Activated CD4-positive, alpha-beta T cell treated with anti-CD3 and anti-CD28 coated beads, Interleukin-2, amount 10 ng/mL, durations not matched to agents 7 days and 5 days (primary cell): ENCODE data around the gene GPS1. TPM values are rescaled to one million over a fixed set of nuclear protein-coding genes. Genes with fewer than 3 reads are reported as not detected.

Source experiments
- CTCF ChIA-PET: fragments of 350-600 bp; sonication (Branson Sonifier 250); formaldehyde crosslinking; loops from one replicate; lab custom pipeline; 2021; ENCODE audit warnings: antibody characterized with exemption; lab: Charles Lee
- POLR2A ChIA-PET: fragments of 350-600 bp; sonication (Branson Sonifier 250); formaldehyde crosslinking; loops from one replicate; lab custom pipeline; 2021; ENCODE audit warnings: antibody characterized with exemption; lab: Charles Lee
- DNase-seq: peaks from one replicate; pipeline ENCODE4 v3.0.0-alpha.2; 2020
- H3K27ac Mint-ChIP-seq: one replicate; pipeline ENCODE4 v1.8.0; 2021; ENCODE audit warnings: mild to moderate bottlenecking, moderate library complexity, mixed read lengths
- H3K27me3 Mint-ChIP-seq: one replicate; pipeline ENCODE4 v1.8.0; 2021; ENCODE audit warnings: mixed read lengths
- H3K36me3 Mint-ChIP-seq: one replicate; pipeline ENCODE4 v1.8.0; 2021; ENCODE audit warnings: low read depth, mixed read lengths
- H3K4me1 Mint-ChIP-seq: one replicate; pipeline ENCODE4 v1.8.0; 2021; ENCODE audit warnings: mixed read lengths
- H3K4me3 Mint-ChIP-seq: one replicate; pipeline ENCODE4 v1.8.0; 2021; ENCODE audit warnings: mild to moderate bottlenecking, moderate library complexity, mixed read lengths
- H3K9me3 Mint-ChIP-seq: one replicate; pipeline ENCODE4 v1.8.0; 2021; ENCODE audit warnings: mixed read lengths
- total RNA-seq, 2 experiments: library from RNA; stranded (reverse); gene quantifications; one replicate each; pipeline ENCODE4 v1.2.3, GENCODE V29; 2021

Gene GPS1
- total RNA-seq, 2 experiments from 2014 or later: 78.5 to 92.1 TPM

- H3K27ac Mint-ChIP-seq: no peak overlapping the region
- peaks cover 11% of the 10 kb centered on the region for H3K4me1 Mint-ChIP-seq
- H3K4me3 Mint-ChIP-seq: no peak overlapping the region
- peaks cover 2% of the 10 kb centered on the region for H3K36me3 Mint-ChIP-seq
- DNase-seq: no peak
- no peaks in the 10 kb centered on the region for H3K9me3 Mint-ChIP-seq
- CTCF ChIA-PET: interaction anchor here (2.2 kb wide), 1 partner anchor 12 kb away, joined by 4 read pairs; no protein-coding TSS in a partner anchor
- H3K27me3 Mint-ChIP-seq: no peaks in the 10 kb centered on the region
- POLR2A ChIA-PET: interaction anchor here (0.6 kb wide), 1 partner anchor 549 kb away, joined by 3 read pairs; no protein-coding TSS in a partner anchor
Measured at GRCh38 chr17:82042649-82043048, 9.0 kb upstream of the GPS1 start.

DNA sequence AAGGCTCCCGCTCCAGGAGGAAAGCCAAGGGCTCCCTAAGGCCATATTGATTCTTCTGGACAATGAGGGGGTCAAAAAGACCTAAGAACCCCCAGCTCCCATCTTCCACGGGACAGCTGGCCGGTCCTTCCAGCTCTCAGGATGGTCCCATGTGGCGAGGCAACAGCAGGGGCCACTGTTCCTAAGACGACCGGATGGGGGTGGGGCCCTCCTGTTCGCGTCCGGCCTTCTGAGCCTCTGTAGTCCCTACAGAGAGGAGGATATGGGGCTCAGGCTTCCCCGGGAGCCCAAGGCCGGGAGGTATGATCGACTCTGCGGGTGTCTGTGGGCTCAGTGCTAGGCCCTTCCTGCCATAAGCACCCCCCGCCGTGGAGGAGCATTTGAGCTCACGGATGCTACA is 8.2 kb upstream of the GPS1 start:
- no peak for DNase-seq
- ChIA-PET POLR2A (interaction anchor here (0.6 kb wide), 1 partner anchor 13 kb away, joined by 3 read pairs; no protein-coding TSS in a partner anchor), CTCF (interaction anchor here (1.6 to 2.2 kb wide), 2 partner anchors 13 to 63 kb away, joined by 4 read pairs; no protein-coding TSS in a partner anchor)
- Mint-ChIP-seq H3K27me3 (no peaks in the 10 kb centered on the region), H3K9me3 (no peaks in the 10 kb centered on the region), H3K4me3 (no peak overlapping the region), H3K27ac (no peak overlapping the region), H3K36me3 (peaks cover 3% of the 10 kb centered on the region), H3K4me1 (peaks cover 6% of the 10 kb centered on the region)

DNA sequence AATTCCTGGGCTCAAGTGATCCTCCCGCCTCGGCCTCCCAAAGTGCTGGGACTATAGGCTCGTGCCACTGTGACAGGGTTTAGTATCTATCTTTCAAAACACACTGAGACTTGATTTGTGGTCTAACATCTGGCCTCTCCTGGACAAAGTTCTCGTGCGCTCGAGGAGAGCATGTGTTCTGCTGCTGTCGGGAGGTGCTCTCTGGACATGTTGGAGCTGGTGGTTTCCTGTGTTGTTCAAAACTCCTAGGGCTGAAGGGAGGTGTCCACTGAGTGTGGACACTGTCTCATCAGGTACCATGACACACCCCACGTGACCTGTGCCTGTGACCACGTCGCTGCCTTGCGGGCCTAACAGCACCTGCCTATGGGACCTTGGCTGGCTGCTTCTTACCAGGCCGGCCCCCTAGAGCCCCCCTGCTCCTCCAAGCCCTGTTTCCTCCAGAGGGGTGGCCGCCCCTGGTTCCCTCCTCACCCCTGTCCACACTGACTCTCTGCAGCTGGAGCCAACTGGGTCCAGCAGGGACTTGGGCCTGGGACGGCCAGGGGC is 5.7 kb upstream of the GPS1 start:
- Mint-ChIP-seq H3K4me3 (no peak overlapping the region), H3K4me1 (peaks cover 11% of the 10 kb centered on the region), H3K27me3 (no peaks in the 10 kb centered on the region), H3K9me3 (no peaks in the 10 kb centered on the region), H3K27ac (no peak overlapping the region), H3K36me3 (peaks cover 3% of the 10 kb centered on the region)
- DNase-seq: no peak
- POLR2A ChIA-PET: no interaction called here
- CTCF ChIA-PET: no interaction called here

- peaks cover 3% of the 10 kb centered on the region for H3K36me3 Mint-ChIP-seq
Measured at GRCh38 chr17:82046903-82047302, 4.8 kb upstream of the GPS1 start.

DNA sequence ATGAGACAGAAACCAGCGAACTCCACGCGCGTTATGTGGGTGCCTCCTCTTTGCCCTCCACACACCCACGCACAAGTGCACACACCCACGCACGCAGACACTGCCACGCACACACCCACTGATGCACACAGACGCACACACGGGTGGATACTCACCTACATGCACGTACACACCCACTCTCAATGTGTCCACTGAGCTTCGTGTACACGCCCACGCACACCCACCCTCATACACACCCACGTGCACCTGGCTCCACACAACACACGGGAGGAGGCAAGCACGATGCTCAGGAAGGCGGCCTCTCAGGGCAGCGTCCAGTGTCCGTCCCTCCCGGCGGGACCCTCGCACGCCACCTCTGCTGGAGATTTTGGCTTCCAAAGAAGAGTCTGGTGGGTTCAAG is 4.3 kb upstream of the GPS1 start:
- Mint-ChIP-seq H3K4me1 (peaks cover 11% of the 10 kb centered on the region), H3K4me3 (no peak overlapping the region), H3K27ac (no peak overlapping the region), H3K36me3 (peaks cover 3% of the 10 kb centered on the region), H3K27me3 (no peaks in the 10 kb centered on the region), H3K9me3 (no peaks in the 10 kb centered on the region)
- CTCF ChIA-PET: interaction anchor here (1.0 kb wide), 1 partner anchor 17 kb away, joined by 3 read pairs; no protein-coding TSS in a partner anchor
- DNase-seq: no peak
- POLR2A ChIA-PET: no interaction called here

More at GRCh38 chr17:82046903-82047302, 4.8 kb upstream of the GPS1 start:
- ChIA-PET POLR2A (no interaction called here), CTCF (no interaction called here)
- Mint-ChIP-seq H3K4me3 (no peak overlapping the region), H3K27ac (no peak overlapping the region), H3K9me3 (no peaks in the 10 kb centered on the region), H3K27me3 (no peaks in the 10 kb centered on the region), H3K4me1 (peaks cover 11% of the 10 kb centered on the region)
- no peak for DNase-seq

DNA sequence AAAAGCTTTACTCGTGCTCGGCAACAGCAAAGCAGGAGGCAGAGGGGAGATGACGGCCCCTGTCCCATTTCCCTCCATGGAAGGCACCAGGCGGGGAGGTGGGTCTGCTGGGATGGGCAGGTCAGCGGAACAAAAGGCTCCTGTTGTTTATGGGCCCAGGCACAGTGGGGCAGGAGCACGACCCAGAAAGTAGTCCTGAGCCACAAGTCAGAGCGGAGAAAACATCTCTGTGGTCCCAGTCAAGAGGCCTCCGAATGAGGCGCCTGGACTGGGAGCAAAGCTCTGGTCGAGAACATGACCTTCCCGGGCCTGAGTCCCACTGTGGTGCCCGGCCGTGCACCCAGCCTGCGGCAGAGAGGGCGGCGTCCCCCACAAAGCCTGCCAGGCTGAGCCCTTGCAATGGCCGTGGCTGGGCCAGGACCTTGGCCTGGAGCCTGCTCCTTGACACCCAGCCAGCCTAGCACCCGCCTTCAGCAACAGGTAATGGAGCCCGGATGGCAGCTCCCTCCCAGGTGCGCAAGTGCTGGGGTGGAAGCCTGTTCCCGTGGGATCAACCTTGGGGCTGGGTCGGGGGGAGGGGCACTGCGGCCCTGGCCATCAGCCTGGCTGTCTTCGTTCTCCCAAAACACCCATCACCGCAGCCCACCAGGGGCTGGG is 3.7 kb upstream of the GPS1 start:
- Mint-ChIP-seq H3K4me3 (no peak overlapping the region), H3K9me3 (no peaks in the 10 kb centered on the region)
- CTCF ChIA-PET: interaction anchor here (0.9 to 1.0 kb wide), 2 partner anchors 10 to 17 kb away, joined by 3 to 4 read pairs; partner anchors contain the start of gene DCXR

DNA sequence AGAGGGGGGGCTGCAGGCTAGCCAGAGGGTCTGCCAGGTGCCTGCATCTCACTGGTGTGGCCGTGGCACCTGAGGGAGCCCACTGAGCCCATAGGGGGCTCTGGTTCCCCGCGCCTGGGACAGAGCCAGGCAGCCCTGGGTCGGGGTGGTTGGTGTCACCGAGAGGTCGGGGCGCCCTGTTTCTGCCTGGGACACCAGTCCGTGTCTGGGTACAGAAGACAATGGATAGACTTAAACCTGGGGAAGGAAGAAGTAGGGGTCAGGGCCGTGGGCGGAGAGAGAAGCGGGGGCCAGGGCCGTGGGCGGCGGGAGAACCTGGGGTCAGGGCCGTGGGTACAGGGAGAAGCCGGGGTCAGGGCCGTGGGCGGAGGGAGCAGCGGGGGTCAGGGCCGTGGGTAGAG is 3.1 kb upstream of the GPS1 start:
- Mint-ChIP-seq H3K27ac (no peak overlapping the region), H3K4me3 (no peak overlapping the region), H3K36me3 (peaks cover 3% of the 10 kb centered on the region), H3K27me3 (no peaks in the 10 kb centered on the region), H3K9me3 (no peaks in the 10 kb centered on the region), H3K4me1 (peaks cover 21% of the 10 kb centered on the region)
- DNase-seq: no peak
- ChIA-PET CTCF (interaction anchor here (0.9 kb wide), 1 partner anchor 11 kb away, joined by 4 read pairs; the partner anchor contains the start of gene DCXR), POLR2A (no interaction called here)

More for the DNA sequence above, 3.7 kb upstream of the GPS1 start:
- Mint-ChIP-seq H3K27ac (no peak overlapping the region), H3K36me3 (peaks cover 3% of the 10 kb centered on the region), H3K4me1 (peaks cover 16% of the 10 kb centered on the region), H3K27me3 (no peaks in the 10 kb centered on the region)
- POLR2A ChIA-PET: no interaction called here
- no peak for DNase-seq

- no peak overlapping the region for H3K27ac Mint-ChIP-seq
- peaks cover 3% of the 10 kb centered on the region for H3K36me3 Mint-ChIP-seq
- no peaks in the 10 kb centered on the region for H3K27me3 Mint-ChIP-seq
- H3K9me3 Mint-ChIP-seq: no peaks in the 10 kb centered on the region
- ChIA-PET POLR2A (no interaction called here), CTCF (interaction anchor here (2.3 kb wide), 1 partner anchor 11 kb away, joined by 14 read pairs; the partner anchor contains the start of gene DCXR)
- no peak overlapping the region for H3K4me3 Mint-ChIP-seq
- H3K4me1 Mint-ChIP-seq: peaks cover 23% of the 10 kb centered on the region
- no peak for DNase-seq
Measured at GRCh38 chr17:82049106-82049505, 2.6 kb upstream of the GPS1 start.

GRCh38 chr17:82049521-82049971 is 2.2 kb upstream of the GPS1 start:
- Mint-ChIP-seq H3K4me1 (peaks cover 23% of the 10 kb centered on the region), H3K4me3 (no peak overlapping the region), H3K27ac (no peak overlapping the region), H3K27me3 (no peaks in the 10 kb centered on the region), H3K9me3 (no peaks in the 10 kb centered on the region), H3K36me3 (peaks cover 3% of the 10 kb centered on the region)
- CTCF ChIA-PET: interaction anchor here (1.5 to 2.3 kb wide), 3 partner anchors 9 to 19 kb away, joined by 4 to 14 read pairs (median 7); partner anchors contain the start of gene DCXR
- no peak for DNase-seq
- POLR2A ChIA-PET: no interaction called here

- ChIA-PET POLR2A (no interaction called here), CTCF (interaction anchor here (0.5 to 2.3 kb wide), 5 partner anchors 9 to 135 kb away, joined by 3 to 14 read pairs (median 4); partner anchors contain the start of gene DCXR)
- Mint-ChIP-seq H3K27me3 (no peaks in the 10 kb centered on the region), H3K27ac (peak overlapping the region; percentile 93), H3K4me3 (peak overlapping the region; percentile 82), H3K9me3 (no peaks in the 10 kb centered on the region), H3K4me1 (peaks cover 23% of the 10 kb centered on the region), H3K36me3 (peaks cover 5% of the 10 kb centered on the region)
- DNase-seq: no peak
Measured at GRCh38 chr17:82050152-82050760, 1.4 kb upstream of the GPS1 start.

DNA sequence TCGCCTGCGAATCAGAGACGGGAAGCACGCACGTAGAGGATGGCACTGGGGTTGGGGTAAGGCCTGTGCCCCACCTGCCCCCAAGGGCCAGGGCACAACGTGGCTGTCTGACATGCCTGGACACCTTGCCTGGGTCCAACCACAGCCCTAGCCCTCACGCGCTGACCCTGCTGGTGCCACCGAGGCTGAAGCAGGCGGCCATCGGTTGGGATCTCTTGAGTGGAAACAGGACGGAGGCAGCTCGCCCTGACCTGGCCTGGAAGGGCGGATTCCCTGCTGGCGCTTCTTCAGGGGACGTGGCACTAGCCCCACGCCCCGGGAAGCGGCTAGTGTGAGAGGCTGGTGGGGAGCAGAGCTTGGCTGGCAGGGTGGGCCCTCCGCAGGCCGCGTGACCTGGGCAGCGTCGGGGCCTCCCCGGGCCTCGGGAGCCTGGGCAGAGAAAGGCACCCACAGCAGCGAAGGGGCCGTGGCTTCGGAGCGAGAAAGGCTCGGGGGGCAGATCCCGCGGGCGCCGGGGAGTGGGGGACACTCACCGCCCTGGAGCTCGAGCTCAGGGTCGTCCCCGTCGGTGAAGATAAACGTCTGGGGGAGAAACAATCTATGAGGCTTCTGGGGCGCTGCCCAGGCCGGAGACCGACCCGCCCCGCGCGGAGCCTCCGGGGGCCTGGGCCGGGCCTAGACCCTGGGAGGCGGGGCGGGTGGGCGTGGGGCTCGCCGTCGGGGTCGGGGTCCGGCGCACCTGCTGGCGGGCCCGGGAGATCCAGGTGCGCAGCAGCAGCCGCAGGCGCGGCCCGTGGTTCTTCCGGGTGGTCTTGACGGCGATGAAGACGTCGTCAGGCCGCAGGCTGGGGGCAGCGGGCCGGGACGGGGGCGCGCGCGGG is 697 bp upstream of the GPS1 start:
- peak overlapping the region; percentile 82 for H3K4me3 Mint-ChIP-seq
- peak overlapping the region; percentile 93 for H3K27ac Mint-ChIP-seq
- no peaks in the 10 kb centered on the region for H3K9me3 Mint-ChIP-seq
- ChIA-PET CTCF (interaction anchor here (0.5 to 2.3 kb wide), 6 partner anchors 10 to 135 kb away, joined by 3 to 14 read pairs (median 4); partner anchors contain the start of gene DCXR), POLR2A (no interaction called here)
- H3K36me3 Mint-ChIP-seq: peaks cover 5% of the 10 kb centered on the region
- DNase-seq: no peak
- H3K4me1 Mint-ChIP-seq: peaks cover 23% of the 10 kb centered on the region
- no peaks in the 10 kb centered on the region for H3K27me3 Mint-ChIP-seq

GRCh38 chr17:82052638-82053059 is 951 bp downstream of the GPS1 start:
- peak overlapping the region; percentile 83 for H3K4me3 Mint-ChIP-seq
- H3K36me3 Mint-ChIP-seq: peaks cover 3% of the 10 kb centered on the region
- CTCF ChIA-PET: interaction anchor here (0.9 to 2.6 kb wide), 4 partner anchors 12 to 93 kb away, joined by 3 to 7 read pairs (median 4); partner anchors contain the start of gene DCXR
- H3K27me3 Mint-ChIP-seq: no peaks in the 10 kb centered on the region
- H3K27ac Mint-ChIP-seq: peak overlapping the region; percentile 69
- no peaks in the 10 kb centered on the region for H3K9me3 Mint-ChIP-seq
- POLR2A ChIA-PET: interaction anchor here (0.6 kb wide), 1 partner anchor 15 kb away, joined by 3 read pairs; the partner anchor contains the start of gene DCXR
- peaks cover 23% of the 10 kb centered on the region for H3K4me1 Mint-ChIP-seq
- DNase-seq: no peak
